ENCODE measurements around the gene PLXNA2. TPM values are rescaled to one million over a fixed set of nuclear protein-coding genes. Genes with fewer than 3 reads are reported as not detected.

PLXNA2 gene
- total RNA-seq, 1 experiment from 2014 or later: 0.06 TPM

GRCh38 chr1:208058267-208058666 is 185.9 kb downstream of the PLXNA2 start:
- intact Hi-C loops (cut with micrococcal nuclease; ENCODE audit: unreplicated experiment): no loop called here
- no TSS peak for BruUV-seq (replicated peaks)
- no peak overlapping the region for H3K4me3 ChIP-seq (ENCODE audit: low read depth, low read length, poor library complexity, severe bottlenecking)
- no peaks in the 10 kb centered on the region for H3K9me3 ChIP-seq (ENCODE audit: low read depth, low read length, poor library complexity, severe bottlenecking)
- no peaks in the 10 kb centered on the region for H3K4me1 ChIP-seq (ENCODE audit: insufficient read depth, low read length, poor library complexity, severe bottlenecking)
- no peak for TF ChIP-seq EZH2 (IDR thresholded peaks at IDR 0.05; ENCODE audit: borderline replicate concordance, low read depth, low read length, poor library complexity, severe bottlenecking)
- no peak for TF ChIP-seq CTCF (conservative IDR thresholded peaks at IDR 0.05; ENCODE audit: low read depth, low read length)
- H3K27ac ChIP-seq (ENCODE audit: low read depth, low read length, poor library complexity, severe bottlenecking): no peak overlapping the region
- ChIA-PET CTCF (no interaction called here), POLR2A (ENCODE audit: low non-redundant PET) (no interaction called here)
- no peak for DNase-seq (ENCODE audit: low spot score)
- peaks cover 73% of the 10 kb centered on the region for H3K27me3 ChIP-seq (replicated peaks; ENCODE audit: insufficient read depth, low read depth, low read length, poor library complexity)
- H3K36me3 ChIP-seq (ENCODE audit: insufficient read depth, low read length, poor library complexity, severe bottlenecking): no peaks in the 10 kb centered on the region

GRCh38 chr1:208057056-208057455 is 187.1 kb downstream of the PLXNA2 start:
- H3K27ac ChIP-seq (ENCODE audit: low read depth, low read length, poor library complexity, severe bottlenecking): no peak overlapping the region
- ChIA-PET POLR2A (ENCODE audit: low non-redundant PET) (no interaction called here), CTCF (no interaction called here)
- peaks cover 68% of the 10 kb centered on the region for H3K27me3 ChIP-seq (replicated peaks; ENCODE audit: insufficient read depth, low read depth, low read length, poor library complexity)
- no TSS peak for BruUV-seq (replicated peaks)
- no peak for DNase-seq (ENCODE audit: low spot score)
- intact Hi-C loops (cut with micrococcal nuclease; ENCODE audit: unreplicated experiment): no loop called here
- no peaks in the 10 kb centered on the region for H3K4me1 ChIP-seq (ENCODE audit: insufficient read depth, low read length, poor library complexity, severe bottlenecking)
- H3K9me3 ChIP-seq (ENCODE audit: low read depth, low read length, poor library complexity, severe bottlenecking): no peaks in the 10 kb centered on the region
- TF ChIP-seq EZH2 (IDR thresholded peaks at IDR 0.05; ENCODE audit: borderline replicate concordance, low read depth, low read length, poor library complexity, severe bottlenecking) (no peak), CTCF (conservative IDR thresholded peaks at IDR 0.05; ENCODE audit: low read depth, low read length) (no peak)
- H3K4me3 ChIP-seq (ENCODE audit: low read depth, low read length, poor library complexity, severe bottlenecking): no peak overlapping the region
- no peaks in the 10 kb centered on the region for H3K36me3 ChIP-seq (ENCODE audit: insufficient read depth, low read length, poor library complexity, severe bottlenecking)

- H3K9me3 ChIP-seq (ENCODE audit: low read depth, low read length, poor library complexity, severe bottlenecking): no peaks in the 10 kb centered on the region
- H3K27ac ChIP-seq (ENCODE audit: low read depth, low read length, poor library complexity, severe bottlenecking): no peak overlapping the region
- ChIA-PET POLR2A (ENCODE audit: low non-redundant PET) (no interaction called here), CTCF (no interaction called here)
- no peak overlapping the region for H3K4me3 ChIP-seq (ENCODE audit: low read depth, low read length, poor library complexity, severe bottlenecking)
- H3K36me3 ChIP-seq (ENCODE audit: insufficient read depth, low read length, poor library complexity, severe bottlenecking): no peaks in the 10 kb centered on the region
- peaks cover 64% of the 10 kb centered on the region for H3K27me3 ChIP-seq (replicated peaks; ENCODE audit: insufficient read depth, low read depth, low read length, poor library complexity)
- intact Hi-C loops (cut with micrococcal nuclease; ENCODE audit: unreplicated experiment): no loop called here
- H3K4me1 ChIP-seq (ENCODE audit: insufficient read depth, low read length, poor library complexity, severe bottlenecking): no peaks in the 10 kb centered on the region
- DNase-seq (ENCODE audit: low spot score): no peak
- no peak for TF ChIP-seq CTCF (conservative IDR thresholded peaks at IDR 0.05; ENCODE audit: low read depth, low read length)
- TF ChIP-seq EZH2 (IDR thresholded peaks at IDR 0.05; ENCODE audit: borderline replicate concordance, low read depth, low read length, poor library complexity, severe bottlenecking): no peak
- BruUV-seq (replicated peaks): no TSS peak
Observed at GRCh38 chr1:208055535-208055934, 188.6 kb downstream of the PLXNA2 start.
